ENCODE measurements around the gene APOL3.

DNA sequence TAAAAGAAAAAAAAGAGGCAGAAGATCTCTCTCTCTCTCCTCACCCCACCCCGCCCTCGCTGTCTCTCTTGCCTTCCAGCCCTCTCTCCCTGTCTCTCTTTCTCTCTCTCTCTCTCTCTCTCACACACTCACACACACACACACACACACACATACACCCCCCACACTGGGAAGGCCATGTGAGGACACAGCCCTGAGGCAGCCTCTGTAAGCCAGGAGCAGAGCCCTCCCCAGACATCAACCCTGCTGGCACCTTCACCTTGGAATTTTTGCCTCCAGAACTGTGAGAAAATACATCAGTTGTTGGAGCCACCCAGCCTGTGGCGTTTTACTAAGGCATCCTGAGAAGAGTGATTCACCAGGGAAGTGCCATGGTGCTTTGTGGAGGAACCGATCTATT, 14.7 kb downstream of the APOL3 start:
- TF ChIP-seq, protein P1, sequence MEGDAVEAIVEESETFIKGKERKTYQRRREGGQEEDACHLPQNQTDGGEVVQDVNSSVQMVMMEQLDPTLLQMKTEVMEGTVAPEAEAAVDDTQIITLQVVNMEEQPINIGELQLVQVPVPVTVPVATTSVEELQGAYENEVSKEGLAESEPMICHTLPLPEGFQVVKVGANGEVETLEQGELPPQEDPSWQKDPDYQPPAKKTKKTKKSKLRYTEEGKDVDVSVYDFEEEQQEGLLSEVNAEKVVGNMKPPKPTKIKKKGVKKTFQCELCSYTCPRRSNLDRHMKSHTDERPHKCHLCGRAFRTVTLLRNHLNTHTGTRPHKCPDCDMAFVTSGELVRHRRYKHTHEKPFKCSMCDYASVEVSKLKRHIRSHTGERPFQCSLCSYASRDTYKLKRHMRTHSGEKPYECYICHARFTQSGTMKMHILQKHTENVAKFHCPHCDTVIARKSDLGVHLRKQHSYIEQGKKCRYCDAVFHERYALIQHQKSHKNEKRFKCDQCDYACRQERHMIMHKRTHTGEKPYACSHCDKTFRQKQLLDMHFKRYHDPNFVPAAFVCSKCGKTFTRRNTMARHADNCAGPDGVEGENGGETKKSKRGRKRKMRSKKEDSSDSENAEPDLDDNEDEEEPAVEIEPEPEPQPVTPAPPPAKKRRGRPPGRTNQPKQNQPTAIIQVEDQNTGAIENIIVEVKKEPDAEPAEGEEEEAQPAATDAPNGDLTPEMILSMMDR (IDR thresholded peaks at IDR 0.05), result no peak
- TF ChIP-seq POLR2A (IDR thresholded peaks at IDR 0.05), result no peak

Data from heart left ventricle (tissue), 13 donors.